ENCODE measurements around the gene REELD1.

Gene REELD1

DNA sequence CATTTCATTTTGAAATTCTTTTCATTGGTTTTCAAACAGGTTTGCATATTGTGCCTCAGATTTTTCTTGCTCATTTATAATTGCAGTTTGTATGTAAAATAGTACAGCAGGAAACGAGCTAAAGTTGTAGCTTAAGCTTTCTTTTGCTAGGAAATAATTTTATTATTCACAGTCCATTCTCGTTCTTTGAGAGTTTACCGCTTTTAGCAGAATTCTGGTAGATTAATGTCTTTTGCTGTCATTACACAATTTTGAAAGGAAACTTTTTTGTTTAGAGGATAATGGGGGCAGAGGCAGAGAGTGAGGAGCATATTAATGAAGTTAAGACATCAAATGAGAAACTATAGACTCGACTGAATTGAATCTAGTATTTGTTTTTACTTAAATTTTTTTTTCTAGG is 28.3 kb upstream of the REELD1 start:
- peaks cover 9% of the 10 kb centered on the region; the same call in 1 of the 2 replicates for H3K36me3 ChIP-seq (ENCODE audit: control insufficient read depth, insufficient read depth, low read length)
- H3K27ac ChIP-seq (ENCODE audit: low read length), result no peak overlapping the region
- DNase-seq (ENCODE audit: low read depth, low spot score), result no peak
- no peak overlapping the region for H3K4me3 ChIP-seq (ENCODE audit: low read length)
- no peaks in the 10 kb centered on the region for H3K4me1 ChIP-seq (ENCODE audit: control insufficient read depth, insufficient read depth, low read length)
- H3K27me3 ChIP-seq (ENCODE audit: control insufficient read depth, insufficient read depth, low read length), result no peaks in the 10 kb centered on the region
- no CpG with 5 or more reads among the region's 4 CpGs for WGBS (ENCODE audit: insufficient coverage, insufficient read length)
- H3K9me3 ChIP-seq (ENCODE audit: control insufficient read depth, insufficient read depth, low read length), result no peaks in the 10 kb centered on the region

DNA sequence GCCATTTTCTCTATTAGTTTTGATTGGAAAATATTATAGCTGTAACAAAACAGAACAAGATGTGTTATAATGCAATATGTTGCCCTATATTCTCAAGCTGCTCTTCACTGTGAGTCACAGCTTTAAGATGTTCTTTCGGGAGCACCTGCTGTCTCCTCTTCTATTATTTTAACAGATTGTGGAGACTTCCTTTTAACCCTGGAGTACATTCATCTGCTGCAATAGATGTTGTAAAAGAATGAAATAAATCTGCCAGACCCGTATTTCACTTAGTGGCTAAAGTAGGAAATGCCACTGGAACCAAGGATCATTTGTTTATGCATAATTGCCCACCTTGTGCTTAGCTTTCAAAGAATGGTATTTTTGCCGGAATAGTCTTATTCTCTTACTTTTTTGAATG is 27.7 kb upstream of the REELD1 start:
- Histone ChIP-seq H3K4me1 (ENCODE audit: control insufficient read depth, insufficient read depth, low read length) (no peaks in the 10 kb centered on the region), H3K9me3 (ENCODE audit: control insufficient read depth, insufficient read depth, low read length) (no peaks in the 10 kb centered on the region), H3K4me3 (ENCODE audit: low read length) (no peak overlapping the region), H3K27me3 (ENCODE audit: control insufficient read depth, insufficient read depth, low read length) (no peaks in the 10 kb centered on the region), H3K27ac (ENCODE audit: low read length) (no peak overlapping the region), H3K36me3 (ENCODE audit: control insufficient read depth, insufficient read depth, low read length) (peaks cover 9% of the 10 kb centered on the region; the same call in 1 of the 2 replicates)
- DNase-seq (ENCODE audit: low read depth, low spot score), result no peak
- WGBS (ENCODE audit: insufficient coverage, insufficient read length), result no CpG with 5 or more reads among the region's 3 CpGs

DNA sequence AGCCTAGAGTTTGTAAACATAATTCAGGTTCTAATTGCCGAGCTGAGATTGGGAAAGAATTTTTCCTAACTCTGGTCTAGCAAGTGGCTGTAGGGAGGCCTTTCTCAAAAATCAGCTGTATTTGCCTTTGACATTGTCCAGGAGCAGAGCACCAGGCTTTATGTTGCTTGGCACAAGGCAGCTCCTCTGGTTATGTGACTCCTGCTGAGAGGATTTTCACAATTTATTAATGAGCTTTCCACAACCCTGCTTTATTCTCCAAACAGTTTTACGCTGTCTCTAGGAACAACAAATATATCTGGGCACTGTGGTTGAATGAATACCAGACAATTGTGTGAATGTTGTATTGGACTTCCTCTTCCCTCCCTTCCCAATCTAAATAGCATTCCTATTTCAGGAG is 23.9 kb upstream of the REELD1 start:
- no peak for DNase-seq (ENCODE audit: low read depth, low spot score)
- WGBS (ENCODE audit: insufficient coverage, insufficient read length), result no CpG with 5 or more reads among the region's 2 CpGs
- Histone ChIP-seq H3K27me3 (ENCODE audit: control insufficient read depth, insufficient read depth, low read length) (no peaks in the 10 kb centered on the region), H3K36me3 (ENCODE audit: control insufficient read depth, insufficient read depth, low read length) (peaks cover 12% of the 10 kb centered on the region; the same call in 1 of the 2 replicates), H3K9me3 (ENCODE audit: control insufficient read depth, insufficient read depth, low read length) (no peaks in the 10 kb centered on the region), H3K4me1 (ENCODE audit: control insufficient read depth, insufficient read depth, low read length) (no peaks in the 10 kb centered on the region), H3K4me3 (ENCODE audit: low read length) (no peak overlapping the region), H3K27ac (ENCODE audit: low read length) (no peak overlapping the region)

DNA sequence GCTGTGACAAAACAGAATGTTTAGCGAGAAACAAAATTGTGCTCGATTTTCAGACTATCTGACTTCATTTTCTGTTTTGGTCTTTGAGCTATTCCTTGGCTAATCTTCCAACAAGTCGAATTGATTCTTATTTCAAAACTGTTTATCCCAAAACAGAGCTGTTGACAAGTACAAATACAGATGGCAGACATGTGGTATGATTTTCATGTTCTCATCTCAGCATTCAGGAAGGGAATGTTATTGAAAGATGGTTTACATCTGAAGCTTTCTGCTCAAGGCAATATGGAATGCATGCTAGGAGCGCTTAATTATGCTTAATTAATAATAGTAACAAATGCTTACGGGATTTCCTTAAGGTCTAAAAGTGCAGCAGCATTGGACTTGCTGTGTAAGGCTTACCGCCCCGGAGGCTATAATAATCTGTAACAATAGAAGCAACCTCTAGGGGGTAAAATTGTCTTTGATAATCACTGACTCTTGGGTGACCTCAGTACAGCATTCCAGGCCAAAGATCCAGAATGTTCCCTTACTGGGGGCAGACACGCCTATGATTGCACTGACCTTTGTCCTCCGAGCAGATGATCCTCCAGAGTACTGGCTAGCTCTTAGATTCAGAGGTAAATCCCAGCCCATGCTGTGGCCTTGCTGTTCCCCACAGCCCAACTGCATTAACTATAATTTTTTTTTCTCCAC is 22.4 kb upstream of the REELD1 start:
- no peak for DNase-seq (ENCODE audit: low read depth, low spot score)
- no peak overlapping the region for H3K27ac ChIP-seq (ENCODE audit: low read length)
- peaks cover 12% of the 10 kb centered on the region; the same call in 1 of the 2 replicates for H3K36me3 ChIP-seq (ENCODE audit: control insufficient read depth, insufficient read depth, low read length)
- H3K27me3 ChIP-seq (ENCODE audit: control insufficient read depth, insufficient read depth, low read length), result no peaks in the 10 kb centered on the region
- WGBS (ENCODE audit: insufficient coverage, insufficient read length), result no CpG with 5 or more reads among the region's 9 CpGs
- H3K9me3 ChIP-seq (ENCODE audit: control insufficient read depth, insufficient read depth, low read length), result no peaks in the 10 kb centered on the region
- no peaks in the 10 kb centered on the region for H3K4me1 ChIP-seq (ENCODE audit: control insufficient read depth, insufficient read depth, low read length)
- H3K4me3 ChIP-seq (ENCODE audit: low read length), result no peak overlapping the region

DNA sequence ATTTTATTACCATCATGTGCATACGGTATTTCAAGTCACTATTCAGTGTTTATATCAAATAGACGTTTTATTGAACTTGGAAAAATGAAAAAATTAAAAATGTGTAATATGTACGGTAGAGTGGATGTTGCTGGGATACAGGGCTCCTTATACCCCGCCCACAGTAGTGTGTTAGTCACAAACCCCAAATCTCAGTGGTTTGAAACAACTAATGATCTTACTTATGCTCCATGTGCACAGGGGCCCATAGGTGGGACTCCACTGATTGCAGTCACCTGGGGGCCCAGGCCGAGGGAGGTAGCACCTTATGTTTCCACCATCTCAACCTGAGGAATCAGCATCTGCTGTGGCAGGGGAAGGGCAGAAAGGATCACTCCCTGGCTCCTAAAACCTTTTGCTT is 20.7 kb upstream of the REELD1 start:
- WGBS (ENCODE audit: insufficient coverage, insufficient read length), result 100% methylated on average over 2 of the region's 5 CpGs
- no peak for DNase-seq (ENCODE audit: low read depth, low spot score)
- Histone ChIP-seq H3K27ac (ENCODE audit: low read length) (no peak overlapping the region), H3K36me3 (ENCODE audit: control insufficient read depth, insufficient read depth, low read length) (peaks cover 10% of the 10 kb centered on the region; the same call in 1 of the 2 replicates), H3K4me3 (ENCODE audit: low read length) (no peak overlapping the region), H3K9me3 (ENCODE audit: control insufficient read depth, insufficient read depth, low read length) (no peaks in the 10 kb centered on the region), H3K4me1 (ENCODE audit: control insufficient read depth, insufficient read depth, low read length) (no peaks in the 10 kb centered on the region), H3K27me3 (ENCODE audit: control insufficient read depth, insufficient read depth, low read length) (no peaks in the 10 kb centered on the region)

DNA sequence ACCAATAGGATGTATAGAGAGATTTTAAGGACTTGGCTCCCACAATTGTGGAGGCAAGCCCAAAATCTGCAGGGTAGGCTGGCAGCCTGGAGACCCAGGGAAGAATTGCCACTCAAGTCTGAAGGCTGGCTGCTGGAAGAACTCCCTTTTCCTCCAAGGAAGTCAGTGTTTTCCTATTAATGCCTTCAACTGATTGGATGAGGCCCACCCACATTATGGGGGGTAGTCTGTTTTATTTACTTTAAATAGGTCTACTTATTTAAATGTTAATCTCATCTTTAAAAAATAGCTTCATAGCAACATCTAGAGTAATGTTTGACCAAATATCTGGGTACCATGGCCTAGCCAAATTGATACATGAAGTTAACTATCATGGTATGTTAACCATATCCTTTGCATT is 20.1 kb upstream of the REELD1 start:
- no peaks in the 10 kb centered on the region for H3K9me3 ChIP-seq (ENCODE audit: control insufficient read depth, insufficient read depth, low read length)
- no peak overlapping the region for H3K4me3 ChIP-seq (ENCODE audit: low read length)
- H3K4me1 ChIP-seq (ENCODE audit: control insufficient read depth, insufficient read depth, low read length), result no peaks in the 10 kb centered on the region
- no peak overlapping the region for H3K27ac ChIP-seq (ENCODE audit: low read length)
- no peaks in the 10 kb centered on the region for H3K27me3 ChIP-seq (ENCODE audit: control insufficient read depth, insufficient read depth, low read length)
- DNase-seq (ENCODE audit: low read depth, low spot score), result no peak
- peaks cover 7% of the 10 kb centered on the region; the same call in 1 of the 2 replicates for H3K36me3 ChIP-seq (ENCODE audit: control insufficient read depth, insufficient read depth, low read length)

DNA sequence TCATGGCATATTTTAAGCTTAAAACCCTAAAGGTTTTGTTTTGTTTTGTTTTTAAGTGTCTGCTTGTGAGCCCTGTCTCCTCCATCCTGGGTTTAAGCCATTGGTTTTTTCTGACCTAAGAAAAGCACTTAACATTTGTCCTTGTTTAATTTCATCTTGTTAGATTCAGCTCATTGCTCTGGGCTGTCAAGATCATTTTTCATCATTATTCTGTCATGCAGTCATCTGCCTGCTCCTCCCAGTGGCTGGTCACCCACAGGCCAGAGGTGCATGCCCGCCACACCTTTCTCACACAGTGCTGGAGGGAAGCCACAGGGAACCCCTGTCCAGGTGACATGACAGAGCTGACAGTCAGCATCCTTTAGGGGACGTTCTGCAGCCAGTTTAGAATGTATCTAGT is 11.7 kb upstream of the REELD1 start:
- H3K27me3 ChIP-seq (ENCODE audit: control insufficient read depth, insufficient read depth, low read length), result no peaks in the 10 kb centered on the region
- H3K4me1 ChIP-seq (ENCODE audit: control insufficient read depth, insufficient read depth, low read length), result no peaks in the 10 kb centered on the region
- WGBS (ENCODE audit: insufficient coverage, insufficient read length), result no CpG with 5 or more reads among the region's 2 CpGs
- no peak for DNase-seq (ENCODE audit: low read depth, low spot score)
- H3K36me3 ChIP-seq (ENCODE audit: control insufficient read depth, insufficient read depth, low read length), result no peaks in the 10 kb centered on the region
- H3K9me3 ChIP-seq (ENCODE audit: control insufficient read depth, insufficient read depth, low read length), result no peaks in the 10 kb centered on the region
- H3K4me3 ChIP-seq (ENCODE audit: low read length), result no peak overlapping the region
- H3K27ac ChIP-seq (ENCODE audit: low read length), result no peak overlapping the region

DNA sequence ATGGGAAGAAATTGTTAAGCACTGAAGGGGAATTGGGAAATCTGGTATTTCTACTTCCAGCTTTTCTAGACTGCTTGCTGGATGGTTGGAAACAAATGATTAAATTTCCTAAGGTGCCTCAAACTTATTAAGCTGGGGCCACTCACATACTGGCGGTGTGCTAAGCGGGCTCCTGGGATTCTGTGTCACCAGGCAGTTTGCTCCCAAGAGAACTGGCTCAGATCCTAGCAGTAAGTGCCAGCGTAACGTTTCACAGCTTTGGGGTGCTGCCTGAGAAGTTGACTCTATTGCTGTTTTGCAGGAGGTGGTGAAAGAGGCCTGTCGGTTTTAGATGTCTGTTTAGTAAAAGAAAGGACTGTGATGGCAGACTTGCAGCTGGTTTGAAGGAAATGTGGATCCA is 6.9 kb upstream of the REELD1 start:
- no CpG with 5 or more reads among the region's 5 CpGs for WGBS (ENCODE audit: insufficient coverage, insufficient read length)
- Histone ChIP-seq H3K36me3 (ENCODE audit: control insufficient read depth, insufficient read depth, low read length) (no peaks in the 10 kb centered on the region), H3K4me3 (ENCODE audit: low read length) (no peak overlapping the region), H3K4me1 (ENCODE audit: control insufficient read depth, insufficient read depth, low read length) (no peaks in the 10 kb centered on the region), H3K27me3 (ENCODE audit: control insufficient read depth, insufficient read depth, low read length) (no peaks in the 10 kb centered on the region), H3K27ac (ENCODE audit: low read length) (no peak overlapping the region), H3K9me3 (ENCODE audit: control insufficient read depth, insufficient read depth, low read length) (no peaks in the 10 kb centered on the region)
- no peak for DNase-seq (ENCODE audit: low read depth, low spot score)

DNA sequence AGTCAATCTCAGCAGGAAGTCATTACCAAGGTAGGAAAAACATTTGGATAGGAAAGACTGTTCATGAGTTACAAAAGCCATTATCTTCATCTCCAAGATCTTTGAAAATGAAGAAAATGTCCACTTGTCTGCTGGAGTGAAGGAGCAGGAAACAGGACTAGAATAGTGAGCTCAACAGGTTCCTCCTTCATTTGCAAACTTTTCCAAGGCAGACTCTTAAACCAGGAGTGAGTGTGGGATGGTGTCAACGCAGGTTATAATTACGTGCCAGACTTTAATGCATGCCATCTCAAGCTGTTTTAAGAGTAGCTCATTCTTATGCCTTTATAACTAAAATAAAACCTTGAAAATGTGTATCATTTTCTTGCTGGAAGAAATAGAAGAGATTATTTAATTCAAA is 3.4 kb upstream of the REELD1 start:
- Histone ChIP-seq H3K36me3 (ENCODE audit: control insufficient read depth, insufficient read depth, low read length) (no peaks in the 10 kb centered on the region), H3K4me1 (ENCODE audit: control insufficient read depth, insufficient read depth, low read length) (no peaks in the 10 kb centered on the region), H3K9me3 (ENCODE audit: control insufficient read depth, insufficient read depth, low read length) (no peaks in the 10 kb centered on the region), H3K27ac (ENCODE audit: low read length) (no peak overlapping the region), H3K27me3 (ENCODE audit: control insufficient read depth, insufficient read depth, low read length) (no peaks in the 10 kb centered on the region), H3K4me3 (ENCODE audit: low read length) (no peak overlapping the region)
- WGBS (ENCODE audit: insufficient coverage, insufficient read length), result no CpG with 5 or more reads among the region's 2 CpGs
- no peak for DNase-seq (ENCODE audit: low read depth, low spot score)

DNA sequence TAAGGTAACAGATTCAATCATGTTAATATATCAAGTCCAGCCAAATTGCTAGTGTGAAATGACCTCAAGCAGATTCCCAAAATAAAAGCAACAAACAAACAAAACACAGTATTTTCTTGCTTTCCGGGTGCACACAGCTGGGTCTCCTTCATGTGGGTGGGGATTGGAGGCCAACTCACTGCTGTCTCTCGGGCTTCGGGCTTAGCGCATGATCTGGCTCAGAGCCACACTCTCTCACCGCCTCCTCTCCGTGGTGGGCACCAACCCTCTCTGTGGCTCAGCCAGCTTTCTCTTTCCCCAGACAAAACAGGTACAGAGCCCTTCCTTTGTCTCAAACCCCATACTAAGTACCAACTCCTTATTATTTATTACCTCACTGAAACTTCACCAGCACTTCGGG is 2.9 kb upstream of the REELD1 start:
- Histone ChIP-seq H3K27ac (ENCODE audit: low read length) (no peak overlapping the region), H3K4me3 (ENCODE audit: low read length) (no peak overlapping the region), H3K9me3 (ENCODE audit: control insufficient read depth, insufficient read depth, low read length) (no peaks in the 10 kb centered on the region), H3K27me3 (ENCODE audit: control insufficient read depth, insufficient read depth, low read length) (no peaks in the 10 kb centered on the region), H3K36me3 (ENCODE audit: control insufficient read depth, insufficient read depth, low read length) (no peaks in the 10 kb centered on the region), H3K4me1 (ENCODE audit: control insufficient read depth, insufficient read depth, low read length) (no peaks in the 10 kb centered on the region)
- no CpG with 5 or more reads among the region's 7 CpGs for WGBS (ENCODE audit: insufficient coverage, insufficient read length)
- no peak for DNase-seq (ENCODE audit: low read depth, low spot score)

DNA sequence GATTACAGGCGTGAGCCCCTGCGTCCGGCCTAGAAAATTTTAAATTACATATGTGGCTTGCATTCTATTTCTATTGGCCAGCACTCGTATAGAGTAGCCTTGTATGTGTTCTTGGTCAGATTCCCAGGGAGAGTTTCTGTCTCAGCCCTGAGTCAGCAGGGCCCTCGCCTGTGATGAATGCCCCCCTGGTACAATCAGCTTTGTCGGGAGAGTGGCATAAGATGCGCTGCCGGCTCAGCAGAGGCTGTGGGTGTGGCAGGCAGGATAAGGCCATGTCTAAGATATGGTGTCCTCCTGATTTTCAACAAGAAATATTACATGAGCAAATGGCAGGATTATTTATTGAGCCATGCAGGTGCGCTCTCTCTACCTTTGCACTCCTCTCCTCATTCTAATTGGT is 1.6 kb upstream of the REELD1 start:
- H3K36me3 ChIP-seq (ENCODE audit: control insufficient read depth, insufficient read depth, low read length), result no peaks in the 10 kb centered on the region
- no peak for DNase-seq (ENCODE audit: low read depth, low spot score)
- no peak overlapping the region for H3K27ac ChIP-seq (ENCODE audit: low read length)
- H3K9me3 ChIP-seq (ENCODE audit: control insufficient read depth, insufficient read depth, low read length), result no peaks in the 10 kb centered on the region
- H3K27me3 ChIP-seq (ENCODE audit: control insufficient read depth, insufficient read depth, low read length), result no peaks in the 10 kb centered on the region
- H3K4me3 ChIP-seq (ENCODE audit: low read length), result no peak overlapping the region
- no CpG with 5 or more reads among the region's 9 CpGs for WGBS (ENCODE audit: insufficient coverage, insufficient read length)
- no peaks in the 10 kb centered on the region for H3K4me1 ChIP-seq (ENCODE audit: control insufficient read depth, insufficient read depth, low read length)
